Measurements from ENCODE around the gene FLNC.

The FLNC gene

DNA sequence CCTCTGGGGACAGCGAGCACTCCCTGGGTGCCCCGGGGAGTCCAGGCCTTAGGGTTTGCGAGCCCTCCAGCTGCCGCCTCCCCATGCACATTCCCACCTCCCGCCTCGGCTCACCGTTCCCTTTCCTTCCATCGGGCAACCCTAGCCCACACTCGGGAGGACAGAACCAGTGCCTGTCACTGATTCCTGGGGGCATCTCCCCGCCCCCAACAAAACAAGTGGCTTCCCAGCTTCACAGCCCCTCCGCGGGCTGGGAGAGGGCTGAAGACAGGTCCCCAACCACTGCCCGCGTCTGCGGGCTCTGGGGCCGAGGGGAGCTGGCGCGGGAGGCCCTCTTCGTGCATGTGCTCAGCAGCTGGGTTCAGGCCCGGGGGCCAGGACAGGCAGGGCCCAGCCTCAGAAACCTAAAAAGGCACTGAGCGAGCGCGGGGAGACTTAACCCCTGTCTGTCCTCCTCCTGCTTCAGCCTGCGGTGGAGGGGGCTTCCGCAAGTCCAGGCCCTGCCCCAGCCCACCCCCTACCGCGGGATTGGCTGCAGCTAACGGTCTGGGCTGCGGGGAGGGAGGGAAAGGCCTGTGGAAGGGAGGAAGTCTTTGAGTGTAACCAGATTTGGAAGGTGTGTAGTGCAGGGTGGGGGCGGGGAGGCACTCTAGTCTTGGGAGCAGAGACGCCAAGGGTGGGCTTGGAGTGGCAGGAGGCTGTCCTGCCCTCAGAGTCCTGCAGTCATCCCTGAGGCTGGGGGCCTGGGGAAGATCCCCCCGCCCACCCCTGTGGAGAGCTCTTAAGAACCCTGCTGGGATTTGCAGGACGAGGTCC lies 1.2 kb downstream of the FLNC start:
- H3K36me3 ChIP-seq (ENCODE audit: insufficient read depth, low read length) = no peaks in the 10 kb centered on the region
- no peaks in the 10 kb centered on the region for H3K9me3 ChIP-seq (ENCODE audit: low read length)
- no peaks in the 10 kb centered on the region for H3K27me3 ChIP-seq (ENCODE audit: insufficient read depth, low read length)
- peak overlapping the region; percentile 55 for H2AFZ ChIP-seq (ENCODE audit: low read depth, low read length)
- H3K4me1 ChIP-seq (ENCODE audit: insufficient read depth, low read length) = peaks cover 53% of the 10 kb centered on the region
- H3K4me3 ChIP-seq (ENCODE audit: low read length) = peak overlapping the region; percentile 17

DNA sequence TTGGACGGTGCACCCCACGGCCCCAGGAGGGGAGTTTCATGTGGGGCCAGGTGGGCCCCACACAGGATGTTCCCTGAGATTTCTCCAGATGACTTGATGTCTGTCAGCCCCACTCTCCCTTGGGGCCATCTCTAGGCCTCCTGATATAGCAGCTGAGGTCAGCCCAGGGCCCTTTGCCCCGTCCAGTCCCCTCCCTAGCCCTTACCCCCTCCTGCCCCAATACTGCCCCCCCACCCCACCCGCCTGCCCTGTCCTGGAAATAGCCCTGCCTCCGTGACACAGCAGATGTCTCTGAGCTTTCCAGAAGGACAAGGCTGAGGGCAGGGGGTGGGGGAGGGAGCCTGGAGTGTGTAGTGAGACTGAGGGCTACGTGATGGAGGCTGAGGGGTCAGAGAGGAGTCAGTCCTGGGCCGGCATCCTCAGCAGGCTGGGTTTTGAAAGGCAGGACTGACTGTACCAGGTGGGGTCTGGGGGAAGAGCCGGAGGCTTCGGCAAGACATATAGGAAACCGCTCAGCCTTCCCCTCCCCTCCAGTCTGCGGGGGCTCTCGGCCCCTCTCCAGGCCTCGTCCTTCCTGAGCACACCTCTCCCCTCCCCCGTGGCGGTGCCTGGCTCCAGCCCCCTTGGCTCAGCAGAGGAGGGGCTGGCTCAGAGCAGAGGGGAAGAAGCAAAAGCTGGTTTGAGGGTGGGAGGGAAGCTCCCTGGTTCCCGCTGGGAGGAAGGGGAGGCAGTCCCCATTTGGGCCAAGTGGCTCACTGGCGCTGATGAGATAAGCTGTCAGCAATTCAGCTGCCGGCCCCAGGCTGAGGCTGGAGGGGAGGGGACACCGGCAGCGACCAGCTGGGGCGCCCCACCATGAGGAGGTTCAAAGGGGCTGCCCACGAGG lies 2.0 kb downstream of the FLNC start:
- Histone ChIP-seq H3K4me1 (ENCODE audit: insufficient read depth, low read length) (peaks cover 54% of the 10 kb centered on the region), H3K4me3 (ENCODE audit: low read length) (peak overlapping the region; percentile 34), H2AFZ (ENCODE audit: low read depth, low read length) (peak overlapping the region; percentile 3), H3K27me3 (ENCODE audit: insufficient read depth, low read length) (no peaks in the 10 kb centered on the region), H3K9me3 (ENCODE audit: low read length) (no peaks in the 10 kb centered on the region), H3K36me3 (ENCODE audit: insufficient read depth, low read length) (no peaks in the 10 kb centered on the region)

- no peaks in the 10 kb centered on the region for H3K36me3 ChIP-seq (ENCODE audit: insufficient read depth, low read length)
- no peaks in the 10 kb centered on the region for H3K9me3 ChIP-seq (ENCODE audit: low read length)
- H3K4me1 ChIP-seq (ENCODE audit: insufficient read depth, low read length) = peaks cover 48% of the 10 kb centered on the region
- H3K27me3 ChIP-seq (ENCODE audit: insufficient read depth, low read length) = no peaks in the 10 kb centered on the region
- peak overlapping the region; percentile 34 for H3K4me3 ChIP-seq (ENCODE audit: low read length)
- H2AFZ ChIP-seq (ENCODE audit: low read depth, low read length) = peak overlapping the region; percentile 3
Observed at GRCh38 chr7:128832880-128833147, 2.6 kb downstream of the FLNC start.

DNA sequence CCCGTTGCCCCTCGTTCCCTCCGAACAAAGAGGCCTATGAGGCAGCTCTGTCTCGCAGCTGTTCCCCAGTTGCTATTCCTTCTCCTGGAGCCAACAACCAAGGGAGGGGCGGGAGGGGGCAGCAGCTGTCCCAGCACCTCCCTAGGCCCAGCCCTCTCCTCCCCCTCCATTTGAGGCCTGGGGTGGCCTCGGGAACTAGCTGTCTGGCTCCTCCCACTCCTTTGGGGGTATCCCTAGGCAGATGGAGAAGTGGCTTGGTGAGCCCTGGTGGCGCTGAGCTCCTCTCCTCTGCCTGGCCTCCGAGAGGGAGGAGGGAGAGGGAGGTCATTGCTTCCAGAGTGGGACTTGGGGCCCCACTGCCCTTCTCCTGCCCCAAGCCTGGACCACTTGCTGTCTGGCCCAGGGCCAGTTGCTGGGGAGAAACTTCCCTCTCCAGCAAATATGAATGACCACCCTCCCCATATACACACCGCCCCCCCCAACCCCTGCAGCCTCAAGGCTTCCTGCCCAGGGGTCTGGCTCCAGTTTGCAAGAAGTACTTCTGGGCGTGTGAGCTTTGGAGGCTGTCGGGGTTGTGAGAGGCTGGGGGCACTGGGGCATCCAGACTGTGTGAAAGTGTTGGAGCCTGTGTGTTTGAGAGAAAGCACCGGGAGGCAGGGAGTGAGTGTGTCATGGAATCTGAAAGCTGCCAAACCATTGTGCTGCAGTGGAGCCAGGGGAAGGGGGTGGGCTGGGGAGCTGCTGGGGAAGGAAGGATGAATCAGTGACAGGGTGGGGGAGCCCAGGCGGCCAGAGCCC lies 3.1 kb downstream of the FLNC start:
- no peaks in the 10 kb centered on the region for H3K9me3 ChIP-seq (ENCODE audit: low read length)
- no peaks in the 10 kb centered on the region for H3K36me3 ChIP-seq (ENCODE audit: insufficient read depth, low read length)
- H2AFZ ChIP-seq (ENCODE audit: low read depth, low read length) = peak overlapping the region; percentile 3
- no peaks in the 10 kb centered on the region for H3K27me3 ChIP-seq (ENCODE audit: insufficient read depth, low read length)
- peaks cover 43% of the 10 kb centered on the region for H3K4me1 ChIP-seq (ENCODE audit: insufficient read depth, low read length)
- peak overlapping the region; percentile 34 for H3K4me3 ChIP-seq (ENCODE audit: low read length)

- no peaks in the 10 kb centered on the region for H3K27me3 ChIP-seq (ENCODE audit: insufficient read depth, low read length)
- no peak overlapping the region for H2AFZ ChIP-seq (ENCODE audit: low read depth, low read length)
- no peaks in the 10 kb centered on the region for H3K9me3 ChIP-seq (ENCODE audit: low read length)
- peaks cover 41% of the 10 kb centered on the region for H3K4me1 ChIP-seq (ENCODE audit: insufficient read depth, low read length)
- H3K4me3 ChIP-seq (ENCODE audit: low read length) = no peak overlapping the region
- H3K36me3 ChIP-seq (ENCODE audit: insufficient read depth, low read length) = no peaks in the 10 kb centered on the region
Observed at GRCh38 chr7:128833946-128834325, 3.7 kb downstream of the FLNC start.

GRCh38 chr7:128835231-128835751 lies 5.1 kb downstream of the FLNC start:
- no peak overlapping the region for H2AFZ ChIP-seq (ENCODE audit: low read depth, low read length)
- H3K4me3 ChIP-seq (ENCODE audit: low read length) = no peak overlapping the region
- no peaks in the 10 kb centered on the region for H3K9me3 ChIP-seq (ENCODE audit: low read length)
- H3K27me3 ChIP-seq (ENCODE audit: insufficient read depth, low read length) = no peaks in the 10 kb centered on the region
- no peaks in the 10 kb centered on the region for H3K36me3 ChIP-seq (ENCODE audit: insufficient read depth, low read length)
- H3K4me1 ChIP-seq (ENCODE audit: insufficient read depth, low read length) = peaks cover 41% of the 10 kb centered on the region

DNA sequence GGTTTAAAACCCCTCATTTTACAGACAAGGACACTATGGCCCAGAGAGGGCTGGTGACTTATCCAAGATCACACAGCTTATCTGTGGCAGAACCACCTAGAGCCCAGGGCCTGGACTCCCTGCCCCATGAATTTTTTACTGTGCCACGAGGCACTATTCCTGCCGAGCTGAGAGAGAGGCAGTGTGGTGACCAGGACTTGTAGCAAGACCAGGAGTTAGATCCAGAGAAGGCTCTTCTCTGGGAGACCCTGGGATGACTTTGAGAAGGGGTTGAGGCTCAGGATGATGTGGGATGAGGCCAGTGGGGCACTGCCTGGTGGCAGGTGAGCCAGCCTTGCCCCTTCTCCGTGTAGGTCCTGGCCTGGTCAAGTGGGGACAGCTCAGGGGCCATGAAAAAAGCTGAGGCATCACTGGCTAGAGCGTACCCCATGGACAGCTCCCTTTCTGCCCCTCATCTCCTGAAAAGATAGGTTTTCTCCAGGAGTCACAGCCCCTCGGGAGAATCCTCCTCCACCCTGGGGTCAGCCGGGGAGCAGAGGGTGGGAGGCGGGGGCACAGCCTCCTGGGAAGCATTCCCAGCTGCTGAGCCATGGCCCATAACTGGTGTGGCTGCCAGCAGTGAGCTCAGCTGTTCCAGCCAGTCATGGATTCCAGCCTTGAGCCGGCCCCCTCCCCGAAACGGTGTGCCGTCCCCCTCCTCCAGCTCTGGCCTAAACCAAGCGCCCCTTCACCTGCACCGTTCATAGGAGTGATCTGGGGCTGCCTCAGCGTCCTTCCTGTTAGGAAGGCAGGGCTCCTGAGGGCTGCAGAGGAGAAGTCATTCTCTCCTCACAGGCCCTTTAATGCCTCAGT lies 5.8 kb downstream of the FLNC start:
- Histone ChIP-seq H2AFZ (ENCODE audit: low read depth, low read length) (no peak overlapping the region), H3K4me3 (ENCODE audit: low read length) (no peak overlapping the region), H3K9me3 (ENCODE audit: low read length) (no peaks in the 10 kb centered on the region), H3K4me1 (ENCODE audit: insufficient read depth, low read length) (peaks cover 40% of the 10 kb centered on the region), H3K36me3 (ENCODE audit: insufficient read depth, low read length) (no peaks in the 10 kb centered on the region), H3K27me3 (ENCODE audit: insufficient read depth, low read length) (no peaks in the 10 kb centered on the region)

DNA sequence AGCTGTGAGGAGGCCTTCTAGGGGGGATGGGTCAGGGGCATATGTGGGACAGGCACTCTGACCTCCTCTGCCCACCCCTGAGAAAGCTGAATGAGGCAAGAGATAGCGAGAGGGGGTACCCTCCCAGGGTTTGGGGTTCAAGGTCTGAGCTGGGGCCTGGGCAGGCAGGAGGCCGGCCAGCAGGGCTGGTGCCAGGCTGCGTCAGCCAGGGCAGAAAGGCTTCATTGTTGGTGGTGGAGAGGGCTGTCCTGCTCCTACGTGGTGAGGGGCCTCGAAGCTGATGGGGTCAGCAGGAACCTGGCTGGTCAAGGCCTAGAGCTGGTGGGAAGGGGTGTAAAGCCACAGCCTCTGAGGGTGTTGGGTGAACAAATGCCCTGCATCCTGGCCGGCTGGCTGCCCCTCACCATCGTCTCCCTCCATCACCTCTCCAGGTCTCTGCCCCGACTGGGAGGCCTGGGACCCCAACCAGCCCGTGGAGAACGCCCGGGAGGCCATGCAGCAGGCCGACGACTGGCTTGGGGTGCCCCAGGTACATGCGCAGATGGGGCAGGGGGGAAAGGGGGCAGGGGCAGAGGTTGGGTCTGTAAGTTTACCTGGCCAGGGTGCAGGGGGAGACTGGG lies 6.6 kb downstream of the FLNC start:
- H3K9me3 ChIP-seq (ENCODE audit: low read length) = no peaks in the 10 kb centered on the region
- H3K4me1 ChIP-seq (ENCODE audit: insufficient read depth, low read length) = peaks cover 32% of the 10 kb centered on the region
- no peak overlapping the region for H3K4me3 ChIP-seq (ENCODE audit: low read length)
- no peaks in the 10 kb centered on the region for H3K27me3 ChIP-seq (ENCODE audit: insufficient read depth, low read length)
- no peak overlapping the region for H2AFZ ChIP-seq (ENCODE audit: low read depth, low read length)
- no peaks in the 10 kb centered on the region for H3K36me3 ChIP-seq (ENCODE audit: insufficient read depth, low read length)

DNA sequence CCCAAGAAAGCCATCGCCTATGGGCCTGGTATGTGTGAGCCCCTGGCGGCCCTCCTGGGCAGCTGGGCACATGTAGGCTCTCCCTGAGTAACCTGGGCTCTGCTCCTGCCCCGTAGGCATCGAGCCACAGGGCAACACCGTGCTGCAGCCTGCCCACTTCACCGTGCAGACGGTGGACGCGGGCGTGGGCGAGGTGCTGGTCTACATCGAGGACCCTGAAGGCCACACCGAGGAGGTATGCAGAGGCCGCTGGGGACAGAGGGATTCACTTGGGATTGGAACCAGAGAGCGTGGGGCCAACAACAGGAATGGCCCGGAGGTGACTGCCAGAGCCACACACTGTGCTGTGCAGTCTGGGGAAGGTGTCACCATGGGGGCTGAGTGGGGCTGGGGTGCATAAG lies 7.3 kb downstream of the FLNC start:
- no peaks in the 10 kb centered on the region for H3K36me3 ChIP-seq (ENCODE audit: insufficient read depth, low read length)
- peaks cover 27% of the 10 kb centered on the region for H3K4me1 ChIP-seq (ENCODE audit: insufficient read depth, low read length)
- H2AFZ ChIP-seq (ENCODE audit: low read depth, low read length) = no peak overlapping the region
- no peak overlapping the region for H3K4me3 ChIP-seq (ENCODE audit: low read length)
- H3K9me3 ChIP-seq (ENCODE audit: low read length) = no peaks in the 10 kb centered on the region
- no peaks in the 10 kb centered on the region for H3K27me3 ChIP-seq (ENCODE audit: insufficient read depth, low read length)

DNA sequence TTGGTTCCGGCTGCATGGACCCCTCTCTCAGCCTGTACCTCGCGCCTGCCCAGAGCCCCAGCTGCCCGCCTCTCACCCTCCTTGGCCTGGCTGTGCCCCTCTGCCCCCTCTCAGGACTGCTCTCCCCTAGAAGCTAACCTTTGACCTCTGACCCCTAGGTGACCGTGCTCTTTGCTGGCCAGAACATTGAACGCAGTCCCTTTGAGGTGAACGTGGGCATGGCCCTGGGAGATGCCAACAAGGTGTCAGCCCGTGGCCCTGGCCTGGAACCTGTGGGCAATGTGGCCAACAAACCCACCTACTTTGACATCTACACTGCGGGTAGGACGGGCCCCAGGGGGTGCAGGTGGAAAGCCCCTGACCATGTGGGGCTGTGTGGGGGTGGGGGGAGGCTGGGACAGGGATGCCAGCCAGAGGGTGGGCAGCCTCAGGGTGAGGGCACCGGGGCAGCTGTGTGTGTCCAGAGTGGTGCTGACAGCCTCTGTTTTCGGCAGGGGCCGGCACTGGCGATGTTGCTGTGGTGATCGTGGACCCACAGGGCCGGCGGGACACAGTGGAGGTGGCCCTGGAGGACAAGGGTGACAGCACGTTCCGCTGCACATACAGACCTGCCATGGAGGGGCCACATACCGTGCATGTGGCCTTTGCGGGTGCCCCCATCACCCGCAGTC lies 8.0 kb downstream of the FLNC start:
- H3K4me1 ChIP-seq (ENCODE audit: insufficient read depth, low read length) = peaks cover 19% of the 10 kb centered on the region
- H3K36me3 ChIP-seq (ENCODE audit: insufficient read depth, low read length) = no peaks in the 10 kb centered on the region
- no peaks in the 10 kb centered on the region for H3K27me3 ChIP-seq (ENCODE audit: insufficient read depth, low read length)
- H3K9me3 ChIP-seq (ENCODE audit: low read length) = no peaks in the 10 kb centered on the region
- no peak overlapping the region for H3K4me3 ChIP-seq (ENCODE audit: low read length)
- no peak overlapping the region for H2AFZ ChIP-seq (ENCODE audit: low read depth, low read length)

- no peak overlapping the region for H3K4me3 ChIP-seq (ENCODE audit: low read length)
- no peak overlapping the region for H2AFZ ChIP-seq (ENCODE audit: low read depth, low read length)
- no peaks in the 10 kb centered on the region for H3K27me3 ChIP-seq (ENCODE audit: insufficient read depth, low read length)
- no peaks in the 10 kb centered on the region for H3K36me3 ChIP-seq (ENCODE audit: insufficient read depth, low read length)
- no peaks in the 10 kb centered on the region for H3K9me3 ChIP-seq (ENCODE audit: low read length)
- peaks cover 10% of the 10 kb centered on the region for H3K4me1 ChIP-seq (ENCODE audit: insufficient read depth, low read length)
Observed at GRCh38 chr7:128838981-128839731, 8.9 kb downstream of the FLNC start.

All from neuron (in vitro differentiated cells).